HG03039 (cell line): ENCODE measurements around the gene HDAC9.

Source experiments
- ATAC-seq: cut with Tn5 transposase; IDR thresholded peaks from one replicate; pipeline ENCODE4 v1.9.1; 2021; ENCODE audit warnings: mild to moderate bottlenecking, moderate library complexity; ENCODE audit not compliant: unreplicated experiment

HDAC9 gene

GRCh38 chr7:18580950-18581349 is 85.4 kb downstream of the HDAC9 start:
- ATAC-seq = no peak

- ATAC-seq = no peak
Measured at GRCh38 chr7:18583305-18583704, 87.8 kb downstream of the HDAC9 start.

GRCh38 chr7:18590241-18590640 is 94.7 kb downstream of the HDAC9 start:
- no peak for ATAC-seq

- no peak for ATAC-seq
Measured at GRCh38 chr7:18590744-18591340, 95.3 kb downstream of the HDAC9 start.

GRCh38 chr7:18593602-18594279 is 98.2 kb downstream of the HDAC9 start:
- no peak for ATAC-seq

GRCh38 chr7:18597754-18598153 is 102.2 kb downstream of the HDAC9 start:
- ATAC-seq = no peak

GRCh38 chr7:18607025-18607424 is 111.5 kb downstream of the HDAC9 start:
- no peak for ATAC-seq

GRCh38 chr7:18610331-18610948 is 114.9 kb downstream of the HDAC9 start:
- peak; percentile 56 for ATAC-seq

GRCh38 chr7:18614841-18615240 is 119.3 kb downstream of the HDAC9 start:
- no peak for ATAC-seq

- ATAC-seq = no peak
Measured at GRCh38 chr7:18619311-18619710, 123.8 kb downstream of the HDAC9 start.

- no peak for ATAC-seq
Measured at GRCh38 chr7:18623389-18623788, 127.8 kb downstream of the HDAC9 start.

GRCh38 chr7:18624459-18624858 is 128.9 kb downstream of the HDAC9 start:
- no peak for ATAC-seq

GRCh38 chr7:18626086-18626485 is 130.5 kb downstream of the HDAC9 start:
- ATAC-seq = no peak

GRCh38 chr7:18626717-18627116 is 131.2 kb downstream of the HDAC9 start:
- ATAC-seq = no peak

GRCh38 chr7:18637516-18637915 is 142.0 kb downstream of the HDAC9 start:
- ATAC-seq = no peak

GRCh38 chr7:18638594-18639452 is 143.3 kb downstream of the HDAC9 start:
- ATAC-seq = no peak

- no peak for ATAC-seq
Measured at GRCh38 chr7:18639711-18640110, 144.2 kb downstream of the HDAC9 start.

GRCh38 chr7:18644981-18645380 is 149.4 kb downstream of the HDAC9 start:
- ATAC-seq = no peak

GRCh38 chr7:18647582-18647981 is 152.0 kb downstream of the HDAC9 start:
- no peak for ATAC-seq

GRCh38 chr7:18648849-18649758 is 153.6 kb downstream of the HDAC9 start:
- ATAC-seq = no peak
